ENCODE data around the gene CALCR. TPM values are rescaled to one million over a fixed set of nuclear protein-coding genes. Genes with fewer than 3 reads are reported as not detected.

Gene CALCR
- total RNA-seq, 1 donor from 2014 or later, result not detected

GRCh38 chr7:93414574-93414973 lies 159.9 kb downstream of the CALCR start:
- intact Hi-C loops (cut with DNase I), result no loop called here
- no peak for DNase-seq (ENCODE audit: low spot score in 2 of 2)
- H3K36me3 ChIP-seq, result no peaks in the 10 kb centered on the region

GRCh38 chr7:93409324-93409723 lies 165.2 kb downstream of the CALCR start:
- no peak overlapping the region for H3K4me3 ChIP-seq
- intact Hi-C loops (cut with DNase I), result no loop called here
- DNase-seq (ENCODE audit: low spot score in 2 of 2), result no peak

More at GRCh38 chr7:93414574-93414973, 159.9 kb downstream of the CALCR start:
- no peak for TF ChIP-seq CTCF (IDR thresholded peaks at IDR 0.05)
- no peak overlapping the region for H3K4me3 ChIP-seq
- H3K9me3 ChIP-seq, result no peaks in the 10 kb centered on the region
- no peaks in the 10 kb centered on the region for H3K27me3 ChIP-seq
- no peak overlapping the region for H3K27ac ChIP-seq
- no peaks in the 10 kb centered on the region for H3K4me1 ChIP-seq

GRCh38 chr7:93407239-93407638 lies 167.3 kb downstream of the CALCR start:
- Histone ChIP-seq H3K27me3 (no peaks in the 10 kb centered on the region), H3K36me3 (no peaks in the 10 kb centered on the region), H3K27ac (no peak overlapping the region), H3K4me1 (no peaks in the 10 kb centered on the region), H3K4me3 (no peak overlapping the region), H3K9me3 (peaks cover 0 to 3% of the 10 kb centered on the region in 2 donors)
- no peak for TF ChIP-seq CTCF (IDR thresholded peaks at IDR 0.05)
- DNase-seq (ENCODE audit: low spot score in 2 of 2), result no peak
- intact Hi-C loops (cut with DNase I), result no loop called here

More at GRCh38 chr7:93409324-93409723, 165.2 kb downstream of the CALCR start:
- H3K9me3 ChIP-seq, result peaks cover 0 to 3% of the 10 kb centered on the region in 2 donors
- no peaks in the 10 kb centered on the region for H3K27me3 ChIP-seq
- no peak overlapping the region for H3K27ac ChIP-seq
- no peaks in the 10 kb centered on the region for H3K4me1 ChIP-seq
- H3K36me3 ChIP-seq, result no peaks in the 10 kb centered on the region
- no peak for TF ChIP-seq CTCF (IDR thresholded peaks at IDR 0.05)

- Histone ChIP-seq H3K27me3 (no peaks in the 10 kb centered on the region), H3K4me1 (no peaks in the 10 kb centered on the region), H3K27ac (no peak overlapping the region), H3K4me3 (no peak overlapping the region), H3K36me3 (no peaks in the 10 kb centered on the region), H3K9me3 (peaks cover 0 to 3% of the 10 kb centered on the region in 2 donors)
- intact Hi-C loops (cut with DNase I), result no loop called here
- DNase-seq (ENCODE audit: low spot score in 2 of 2), result no peak
- TF ChIP-seq CTCF (IDR thresholded peaks at IDR 0.05), result no peak
Measured at GRCh38 chr7:93402944-93403343, 171.6 kb downstream of the CALCR start.

GRCh38 chr7:93399642-93400041 lies 174.9 kb downstream of the CALCR start:
- Histone ChIP-seq H3K9me3 (no peaks in the 10 kb centered on the region), H3K36me3 (no peaks in the 10 kb centered on the region), H3K4me1 (no peaks in the 10 kb centered on the region), H3K27me3 (no peaks in the 10 kb centered on the region), H3K4me3 (no peak overlapping the region), H3K27ac (no peak overlapping the region)
- intact Hi-C loops (cut with DNase I), result no loop called here
- no peak for TF ChIP-seq CTCF (IDR thresholded peaks at IDR 0.05)
- DNase-seq (ENCODE audit: low spot score in 2 of 2), result no peak

- Histone ChIP-seq H3K4me3 (no peak overlapping the region), H3K4me1 (no peaks in the 10 kb centered on the region), H3K27me3 (no peaks in the 10 kb centered on the region), H3K9me3 (no peaks in the 10 kb centered on the region), H3K36me3 (no peaks in the 10 kb centered on the region), H3K27ac (no peak overlapping the region)
- no peak for TF ChIP-seq CTCF (IDR thresholded peaks at IDR 0.05)
- no peak for DNase-seq (ENCODE audit: low spot score in 2 of 2)
- intact Hi-C loops (cut with DNase I), result no loop called here
Measured at GRCh38 chr7:93392984-93393383, 181.5 kb downstream of the CALCR start.

Data from ascending aorta (tissue), 2 donors.